SK-N-SH (cell line): ENCODE data around the gene ANKRD12. TPM values are rescaled to one million over a fixed set of nuclear protein-coding genes. Genes with fewer than 3 reads are reported as not detected.

Source experiments
- CTCF ChIA-PET: fragments of 300-600, 350-600 bp; formaldehyde crosslinking; extraction: SDS; loops from one replicate; lab custom pipeline; 2021; lab: Yijun Ruan, JAX
- POLR2A ChIA-PET: fragments of 350-600 bp; sonication (Branson Sonifier 250); formaldehyde crosslinking; extraction: SDS; loops from one replicate; lab custom pipeline; 2020; ENCODE audit warnings: antibody characterized with exemption, inconsistent platforms; lab: Yijun Ruan, JAX
- DNase-seq: peaks from one replicate; pipeline ENCODE4 v3.0.0; 2012
- H2AFZ ChIP-seq: fragments of 200-600 bp; sonication (generic); 2 replicates; pipeline ENCODE4 v1.8.1; 2016; ENCODE audit warnings: antibody characterized with exemption, mild to moderate bottlenecking, low read depth
- H3F3A ChIP-seq: fragments of 200-600 bp; sonication (generic); replicated peaks from 2 replicates; pipeline ENCODE3; 2016; ENCODE audit warnings: antibody characterized with exemption, mild to moderate bottlenecking; ENCODE audit not compliant: insufficient read depth
- H3K27ac ChIP-seq, 2 experiments: fragments of 200-500 bp in 1 of 2; fragments of 200-600 bp in 1 of 2; sonication (Bioruptor generic) in 1 of 2; sonication (generic), shearing (Covaris generic) in 1 of 2; 2 replicates each; pipeline versions ENCODE4 v1.5.1 to v1.6.1; 2014 to 2016; ENCODE audit warnings: low read depth in 2 of 2, inconsistent platforms in 1 of 2, low read length in 1 of 2, mild to moderate bottlenecking in 1 of 2, mixed read lengths in 1 of 2
- H3K27me3 ChIP-seq: fragments of 200-600 bp; sonication (generic), shearing (Covaris generic); 2 replicates; pipeline ENCODE4 v1.6.1; 2016; ENCODE audit warnings: mixed run types; ENCODE audit not compliant: insufficient read depth
- H3K36me3 ChIP-seq, 2 experiments: fragments of 200-500 bp in 1 of 2; fragments of 200-600 bp in 1 of 2; sonication (Bioruptor generic) in 1 of 2; sonication (generic) in 1 of 2; replicated peaks in 1 of 2; 2 replicates each; pipeline versions ENCODE3 to v1.5.1; 2014 to 2016; ENCODE audit warnings: low read length in 1 of 2, mild to moderate bottlenecking in 1 of 2; ENCODE audit not compliant: insufficient read depth in 2 of 2, control insufficient read depth in 1 of 2
- H3K4me1 ChIP-seq, 2 experiments: fragments of 200-500 bp in 1 of 2; fragments of 200-600 bp in 1 of 2; sonication (Bioruptor generic) in 1 of 2; sonication (generic), shearing (Covaris generic) in 1 of 2; 2 replicates each; pipeline versions ENCODE4 v1.5.1 to v1.6.1; 2014 to 2016; ENCODE audit warnings: low read depth in 1 of 2, low read length in 1 of 2, mixed run types in 1 of 2; ENCODE audit not compliant: insufficient read depth in 2 of 2, control insufficient read depth in 1 of 2
- H3K4me2 ChIP-seq: fragments of 200-600 bp; sonication (generic), shearing (Covaris generic); 2 replicates; pipeline ENCODE4 v1.6.1; 2017; ENCODE audit warnings: mixed run types
- H3K4me3 ChIP-seq, 2 experiments: fragments of 200-500 bp in 1 of 2; fragments of 200-600 bp in 1 of 2; sonication (Bioruptor generic) in 1 of 2; sonication (generic), shearing (Covaris generic) in 1 of 2; 2 replicates each; pipeline versions ENCODE4 v1.5.1 to v1.8.1; 2014 to 2016; ENCODE audit warnings: low read depth in 2 of 2, inconsistent platforms in 1 of 2, low read length in 1 of 2, mild to moderate bottlenecking in 1 of 2, mixed read lengths in 1 of 2, moderate library complexity in 1 of 2
- H3K79me2 ChIP-seq: fragments of 200-600 bp; sonication (generic); 2 replicates; pipeline ENCODE4 v1.8.1; 2017; ENCODE audit warnings: mild to moderate bottlenecking; ENCODE audit not compliant: insufficient read depth
- H3K9ac ChIP-seq: fragments of 200-600 bp; sonication (generic); 2 replicates; pipeline ENCODE4 v1.6.1; 2017; ENCODE audit warnings: mixed run types
- H3K9me2 ChIP-seq: fragments of 200-600 bp; sonication (generic); 2 replicates; pipeline ENCODE4 v1.6.1; 2017; ENCODE audit warnings: mixed run types
- H3K9me3 ChIP-seq: fragments of 200-600 bp; sonication (generic); 2 replicates; pipeline ENCODE4 v1.6.1; 2017; ENCODE audit warnings: mixed run types, mild to moderate bottlenecking, moderate library complexity
- H4K20me1 ChIP-seq: fragments of 200-600 bp; sonication (generic); 2 replicates; pipeline ENCODE4 v1.6.1; 2017; ENCODE audit warnings: mild to moderate bottlenecking, mixed run types; ENCODE audit not compliant: insufficient read depth
- CHD2 ChIP-seq: fragments of 150-350 bp; IDR thresholded peaks from 2 replicates; pipeline ENCODE4 v1.6.1; 2018; ENCODE audit warnings: low read length; ENCODE audit not compliant: partially characterized antibody
- CTCF ChIP-seq: fragments of 200-600 bp; sonication (generic); IDR thresholded peaks from 2 replicates; pipeline ENCODE4 v1.6.1; 2017; ENCODE audit warnings: antibody characterized with exemption, mild to moderate bottlenecking, moderate library complexity
- EP300 ChIP-seq, 2 experiments: IDR thresholded peaks; 2 replicates each; pipeline versions ENCODE4 v1.4.0 to v1.6.1; 2012; ENCODE audit warnings: borderline replicate concordance in 1 of 2, low read depth in 1 of 2, low read length in 1 of 2
- FOXJ3 ChIP-seq: sonication (generic); formaldehyde crosslinking; IDR thresholded peaks from 2 replicates; pipeline ENCODE4 v1.5.1; 2020; ENCODE audit warnings: mild to moderate bottlenecking, missing genetic modification reagents
- IRF3 ChIP-seq: fragments of 150-350 bp; IDR thresholded peaks from 2 replicates; pipeline ENCODE4 v1.6.1; 2016; ENCODE audit warnings: mild to moderate bottlenecking, low read depth, low read length
- PBX3 ChIP-seq: IDR thresholded peaks from 2 replicates; pipeline ENCODE4; 2012
- RAD21 ChIP-seq: IDR thresholded peaks from 2 replicates; pipeline ENCODE4 v1.6.1; 2012; ENCODE audit warnings: mild to moderate bottlenecking, low read length
- RCOR1 ChIP-seq: fragments of 150-350 bp; IDR thresholded peaks from 2 replicates; pipeline ENCODE4 v1.6.1; 2017; ENCODE audit warnings: antibody characterized with exemption, low read length
- ZBTB33 ChIP-seq: IDR thresholded peaks from 2 replicates; pipeline ENCODE4 v1.4.0; 2012; ENCODE audit warnings: low read depth, borderline replicate concordance
- WGBS: methylation state at CpG from one replicate; pipeline ENCODE4 v1.1.6; 2017; ENCODE audit warnings: low lambda C conversion rate; 5-methylcytosine and 5-hydroxymethylcytosine counted together
- polyA plus RNA-seq, 3 experiments: library from polyadenylated mRNA; depleted of rRNA; stranded (reverse); fragments of >200 nt; gene quantifications; 2 replicates each; pipeline ENCODE4 v1.2.3, GENCODE V29; 2012
- small RNA-seq, 7 experiments: library from RNA; depleted of rRNA; stranded (forward); fragments of <200 nt; gene quantifications; one replicate each; pipeline ENCODE3, GENCODE V24; 2012

ANKRD12 gene
- polyA plus RNA-seq, 1 of the 3 experiments (the other 2 are of a cell fraction): 1.3 TPM

GRCh38 chr18:9334329-9334972, 197.9 kb downstream of the ANKRD12 start, which contains the start of gene TWSG1 (continued):
- TF ChIP-seq IRF3: no peak
- no peak for TF ChIP-seq FOXJ3 (CRISPR knock-in tag)
- TF ChIP-seq RCOR1: no peak
- no peak for TF ChIP-seq EP300 (IDR thresholded peaks at IDR 0.05; ENCODE audit: borderline replicate concordance in 1 of 2, low read depth in 1 of 2, low read length in 1 of 2)
- TF ChIP-seq PBX3: no peak
- TF ChIP-seq CTCF: peak; percentile 19

GRCh38 chr18:9334973-9335696, 198.6 kb downstream of the ANKRD12 start:
- WGBS: 20% methylated on average over 12 of the region's 55 CpGs
- Histone ChIP-seq H3K27ac (peak overlapping the region; percentile 67 to 78), H3K36me3 (peaks cover 9 to 14% of the 10 kb centered on the region in 2 experiments), H3K9me3 (no peaks in the 10 kb centered on the region), H3F3A (peaks cover 8% of the 10 kb centered on the region), H3K4me3 (peak overlapping the region; percentile 76 to 92), H2AFZ (peak overlapping the region; percentile 76), H3K79me2 (peaks cover 41% of the 10 kb centered on the region), H3K9me2 (no peaks in the 10 kb centered on the region), H3K4me1 (peaks cover 5 to 11% of the 10 kb centered on the region in 2 experiments; a peak in 3 of 4 replicates), H3K9ac (peak overlapping the region; percentile 93), H4K20me1 (no peaks in the 10 kb centered on the region), H3K4me2 (peak overlapping the region; percentile 70), H3K27me3 (no peaks in the 10 kb centered on the region)
- no peak for TF ChIP-seq FOXJ3 (CRISPR knock-in tag)
- TF ChIP-seq RAD21: no peak
- TF ChIP-seq CHD2: no peak
- no peak for TF ChIP-seq ZBTB33
- POLR2A ChIA-PET: no interaction called here
- DNase-seq: no peak
- CTCF ChIA-PET: interaction anchor here (1.1 to 2.0 kb wide), 5 partner anchors 139 to 261 kb away, joined by 3 to 7 read pairs (median 4); no protein-coding TSS in a partner anchor

Small RNAs within 50 kb of the gene (small RNA-seq; reads per million reads assigned to genes)
- gene RF00019: 0 reads per million in 7 experiments

Other genes starting within 250 kb of the ANKRD12 start
- gene NDUFV2, start 34.1 kb upstream of the ANKRD12 start, polyA plus RNA-seq (2012; rRNA removed): 99.1 and 101 TPM in 2 replicates
- gene TWSG1, start 198.0 kb downstream of the ANKRD12 start, polyA plus RNA-seq (2012; rRNA removed): 44.0 and 52.0 TPM in 2 replicates